ENCODE data around the gene RNU1-4. TPM values are rescaled to one million over a fixed set of nuclear protein-coding genes. Genes with fewer than 3 reads are reported as not detected.
"Not testable (repeated sequence)": the region's sequence is repeated elsewhere in the genome, so short reads cannot be mapped to it uniquely, and the experiment has no call there.

RNU1-4 gene
- polyA plus RNA-seq (2011; rRNA removed) (not detected in 2 replicates), polyA minus RNA-seq (2011; rRNA and poly(A)+ RNA removed) (55,674 and 68,724 TPM in 2 replicates)

DNA sequence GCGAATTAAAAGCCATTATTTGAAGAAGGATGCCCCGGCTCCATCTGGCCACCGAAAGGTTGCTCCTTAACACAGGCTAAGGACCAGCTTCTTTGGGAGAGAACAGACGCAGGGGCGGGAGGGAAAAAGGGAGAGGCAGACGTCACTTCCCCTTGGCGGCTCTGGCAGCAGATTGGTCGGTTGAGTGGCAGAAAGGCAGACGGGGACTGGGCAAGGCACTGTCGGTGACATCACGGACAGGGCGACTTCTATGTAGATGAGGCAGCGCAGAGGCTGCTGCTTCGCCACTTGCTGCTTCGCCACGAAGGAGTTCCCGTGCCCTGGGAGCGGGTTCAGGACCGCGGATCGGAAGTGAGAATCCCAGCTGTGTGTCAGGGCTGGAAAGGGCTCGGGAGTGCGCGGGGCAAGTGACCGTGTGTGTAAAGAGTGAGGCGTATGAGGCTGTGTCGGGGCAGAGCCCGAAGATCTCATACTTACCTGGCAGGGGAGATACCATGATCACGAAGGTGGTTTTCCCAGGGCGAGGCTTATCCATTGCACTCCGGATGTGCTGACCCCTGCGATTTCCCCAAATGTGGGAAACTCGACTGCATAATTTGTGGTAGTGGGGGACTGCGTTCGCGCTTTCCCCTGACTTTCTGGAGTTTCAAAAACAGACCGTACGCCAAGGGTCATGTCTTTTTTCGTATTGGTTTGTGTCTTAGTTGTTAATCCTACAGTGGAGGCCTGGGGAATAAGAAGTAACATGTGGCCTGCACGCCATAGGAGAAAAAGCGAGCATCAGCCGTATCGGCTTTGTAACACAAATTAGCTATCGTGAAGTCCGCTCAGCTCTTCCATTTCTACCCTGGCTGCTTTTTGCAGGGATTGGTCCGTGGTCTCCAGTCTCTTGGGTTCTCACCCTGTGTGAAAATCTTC, at the start of gene RNU1-4:
Gene RNU1-4, plus strand, starts transcription at position 470 of the 918 bp plus-strand sequence.
- DNase-seq (ENCODE audit: low read depth); H3K36me3 ChIP-seq (ENCODE audit: control insufficient read depth, insufficient read depth, low read length); H3K4me3 ChIP-seq (ENCODE audit: low read depth, low read length); H3K27me3 ChIP-seq (ENCODE audit: control insufficient read depth, insufficient read depth, low read length); POLR2A ChIA-PET; CTCF ChIA-PET: not testable (repeated sequence)

DNA sequence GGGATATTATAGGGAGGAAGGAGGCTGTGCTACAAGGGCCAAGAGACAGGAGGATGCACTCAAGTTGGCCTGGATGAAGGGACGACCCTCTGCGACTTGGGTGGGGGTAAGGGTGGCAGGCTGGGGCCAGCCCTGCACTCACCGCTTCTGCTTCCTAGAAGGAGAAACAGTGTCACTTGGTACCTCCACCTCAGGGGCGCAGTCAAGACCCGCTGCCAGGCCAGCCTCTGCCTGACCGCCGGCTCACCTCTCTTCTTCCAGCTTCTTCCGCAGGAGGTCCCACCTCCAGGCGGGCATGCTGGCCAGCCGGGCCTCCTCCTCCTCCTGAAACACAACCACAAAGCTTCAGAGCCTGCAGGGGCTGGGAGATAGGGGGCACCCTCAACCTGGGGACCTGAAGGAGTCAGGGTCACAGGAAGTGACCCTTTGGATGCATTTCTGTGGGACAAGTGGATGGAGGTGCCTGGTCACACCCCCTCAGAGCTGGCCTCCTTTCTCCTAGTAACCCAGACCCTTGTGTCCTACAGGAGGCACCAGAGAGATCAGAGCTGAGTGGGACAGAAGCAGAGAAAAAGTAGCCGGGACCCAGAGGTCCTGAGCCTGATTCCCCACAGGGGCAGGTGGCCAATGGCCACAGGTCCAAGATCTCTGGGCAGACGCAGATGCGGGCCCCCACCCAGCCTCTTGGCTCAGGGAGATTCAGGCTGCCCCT, 49.2 kb upstream of the RNU1-4 start:
- POLR2A ChIA-PET; H3K4me3 ChIP-seq (ENCODE audit: low read depth, low read length); DNase-seq (ENCODE audit: low read depth); H3K36me3 ChIP-seq (ENCODE audit: control insufficient read depth, insufficient read depth, low read length); H3K27me3 ChIP-seq (ENCODE audit: control insufficient read depth, insufficient read depth, low read length): not testable (repeated sequence)
- CTCF ChIA-PET: interaction anchor here (1.2 to 15.6 kb wide), 4 partner anchors 9 to 79 kb away, joined by 4 to 222 read pairs (median 4); no protein-coding TSS in a partner anchor

DNA sequence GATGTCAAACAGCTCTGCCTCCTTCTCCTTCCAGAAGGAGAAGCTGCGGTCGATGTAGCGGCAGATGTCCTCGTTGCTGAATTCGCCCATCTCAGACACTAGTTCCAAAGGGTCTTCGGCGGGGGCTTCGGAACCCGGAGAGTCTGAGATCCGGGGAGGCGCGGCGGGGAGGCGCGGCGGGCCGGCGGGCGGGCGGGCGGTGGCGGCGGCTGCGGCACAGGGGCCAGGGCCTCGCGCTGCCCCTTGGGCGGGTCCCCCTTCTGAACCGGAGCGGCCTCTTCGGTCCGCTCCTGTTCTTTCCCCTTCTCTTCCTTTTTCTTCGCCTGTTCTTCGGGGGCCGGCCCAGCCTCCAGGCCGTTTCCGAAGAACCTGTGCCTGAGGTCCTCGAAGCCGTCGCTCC, 48.0 kb upstream of the RNU1-4 start:
- H3K36me3 ChIP-seq (ENCODE audit: control insufficient read depth, insufficient read depth, low read length); H3K27me3 ChIP-seq (ENCODE audit: control insufficient read depth, insufficient read depth, low read length); H3K4me3 ChIP-seq (ENCODE audit: low read depth, low read length); DNase-seq (ENCODE audit: low read depth); POLR2A ChIA-PET: not testable (repeated sequence)
- CTCF ChIA-PET: interaction anchor here (0.6 to 15.6 kb wide), 5 partner anchors 8 to 212 kb away, joined by 4 to 222 read pairs (median 4); no protein-coding TSS in a partner anchor

GRCh38 chr1:16692717-16693448, 47.4 kb upstream of the RNU1-4 start:
- H3K27me3 ChIP-seq (ENCODE audit: control insufficient read depth, insufficient read depth, low read length); POLR2A ChIA-PET; H3K36me3 ChIP-seq (ENCODE audit: control insufficient read depth, insufficient read depth, low read length); DNase-seq (ENCODE audit: low read depth); H3K4me3 ChIP-seq (ENCODE audit: low read depth, low read length): not testable (repeated sequence)
- CTCF ChIA-PET: interaction anchor here (0.6 to 15.6 kb wide), 3 partner anchors 17 to 211 kb away, joined by 4 to 222 read pairs (median 4); no protein-coding TSS in a partner anchor

DNA sequence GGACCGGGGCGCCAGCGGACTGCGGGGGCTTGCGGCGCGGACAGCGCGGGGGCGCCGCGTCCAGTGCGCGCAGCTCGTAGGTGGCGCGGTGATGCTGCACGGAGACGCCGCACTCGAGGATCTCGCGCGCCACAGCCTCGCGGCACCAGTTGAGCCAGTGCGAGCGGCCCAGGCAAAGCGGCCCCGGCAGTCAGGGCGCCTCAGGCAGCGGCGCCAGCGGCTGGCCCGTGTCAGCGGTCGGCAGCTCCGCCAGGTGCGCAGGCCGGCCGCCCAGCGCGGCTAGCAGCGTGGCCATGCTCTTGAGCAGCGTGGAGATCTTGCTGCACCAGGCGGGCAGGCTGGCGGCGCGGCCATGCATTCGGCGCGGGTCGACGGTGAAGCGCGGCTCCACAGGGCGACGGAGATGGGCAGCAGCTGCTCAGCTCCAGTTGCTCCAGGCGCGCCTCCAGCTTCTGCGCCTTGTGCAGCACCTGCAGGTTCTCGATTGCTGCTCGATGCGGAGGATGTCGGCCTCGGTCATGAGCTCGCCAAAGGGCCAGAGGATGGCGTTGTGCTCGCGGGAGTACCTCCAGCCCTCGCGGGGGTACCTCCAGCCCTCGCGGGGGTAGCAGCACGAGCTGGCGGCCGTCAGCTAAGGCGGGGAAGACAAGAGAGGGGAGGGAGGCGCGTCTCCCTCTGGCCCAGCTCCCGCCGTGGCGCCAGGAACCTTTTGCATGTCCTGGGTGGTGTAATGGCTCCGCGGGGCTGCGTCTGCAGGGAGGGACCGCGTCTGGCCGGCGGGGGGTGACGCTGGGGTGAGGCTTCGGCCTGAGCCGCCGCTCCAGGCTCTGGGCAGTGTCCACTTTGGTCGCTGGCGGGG, 46.6 kb upstream of the RNU1-4 start:
- CTCF ChIA-PET: interaction anchor here (1.2 to 15.6 kb wide), 2 partner anchors 16 to 81 kb away, joined by 4 to 222 read pairs; no protein-coding TSS in a partner anchor
- H3K4me3 ChIP-seq (ENCODE audit: low read depth, low read length); H3K27me3 ChIP-seq (ENCODE audit: control insufficient read depth, insufficient read depth, low read length); DNase-seq (ENCODE audit: low read depth); H3K36me3 ChIP-seq (ENCODE audit: control insufficient read depth, insufficient read depth, low read length); POLR2A ChIA-PET: not testable (repeated sequence)

DNA sequence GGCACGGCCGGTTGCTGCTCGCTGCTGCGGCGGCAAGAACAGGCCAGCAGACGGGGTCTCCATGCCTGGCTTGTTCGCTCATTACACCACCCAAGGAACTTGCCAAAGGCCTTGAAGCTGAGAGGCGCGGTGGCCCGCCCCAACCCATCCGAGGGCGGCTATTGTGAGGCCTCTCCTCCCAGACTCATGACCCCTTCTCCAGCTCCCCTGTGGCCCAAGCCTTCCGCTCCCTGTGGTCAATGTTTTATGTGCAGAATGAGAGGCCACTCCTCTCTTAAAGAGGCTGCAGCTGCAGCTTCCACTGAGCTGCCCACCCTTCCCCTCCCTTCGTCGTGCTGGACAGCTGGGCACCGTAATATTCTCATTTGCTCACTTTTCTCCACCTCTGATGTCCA, 46.0 kb upstream of the RNU1-4 start:
- H3K27me3 ChIP-seq (ENCODE audit: control insufficient read depth, insufficient read depth, low read length); DNase-seq (ENCODE audit: low read depth); H3K36me3 ChIP-seq (ENCODE audit: control insufficient read depth, insufficient read depth, low read length); POLR2A ChIA-PET; H3K4me3 ChIP-seq (ENCODE audit: low read depth, low read length): not testable (repeated sequence)
- CTCF ChIA-PET: interaction anchor here (15.6 kb wide), 1 partner anchor 15 kb away, joined by 222 read pairs; no protein-coding TSS in a partner anchor

DNA sequence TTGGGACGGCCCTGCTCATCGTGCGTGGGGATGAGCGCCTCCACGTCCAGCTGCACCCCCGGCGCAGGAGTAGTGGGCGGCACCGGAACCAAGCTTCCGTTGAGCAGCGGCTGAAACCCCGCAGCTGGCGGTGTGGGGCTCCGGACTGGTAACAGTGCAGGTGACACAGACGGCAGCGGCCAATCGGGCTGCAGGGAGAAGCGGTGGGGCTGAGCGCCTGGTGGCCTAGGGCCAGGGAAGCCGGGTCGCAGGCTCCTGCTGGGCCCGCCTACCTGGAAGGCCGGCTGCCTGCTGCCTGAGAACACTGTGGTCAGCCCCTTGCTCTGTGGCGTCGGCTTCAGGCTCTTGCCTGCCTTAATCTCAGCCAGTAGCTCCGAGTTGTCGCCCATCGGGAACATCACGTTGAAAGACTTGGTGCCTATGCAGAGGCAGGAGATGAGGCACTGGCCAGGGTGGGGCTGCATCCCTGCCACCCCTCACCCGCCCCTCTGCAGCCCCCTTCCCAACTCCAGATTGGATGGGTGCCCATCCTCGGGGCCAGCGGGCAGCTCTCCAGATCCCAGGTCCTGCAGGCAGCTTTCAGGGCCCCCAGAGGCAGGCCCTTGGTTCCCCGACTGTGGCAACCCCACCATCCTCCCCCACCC, 43.7 kb upstream of the RNU1-4 start:
- H3K36me3 ChIP-seq (ENCODE audit: control insufficient read depth, insufficient read depth, low read length); POLR2A ChIA-PET; DNase-seq (ENCODE audit: low read depth); H3K27me3 ChIP-seq (ENCODE audit: control insufficient read depth, insufficient read depth, low read length); H3K4me3 ChIP-seq (ENCODE audit: low read depth, low read length): not testable (repeated sequence)
- CTCF ChIA-PET: interaction anchor here (1.2 to 15.6 kb wide), 2 partner anchors 9 to 13 kb away, joined by 4 to 222 read pairs; no protein-coding TSS in a partner anchor

GRCh38 chr1:16697152-16697551, 43.2 kb upstream of the RNU1-4 start:
- H3K4me3 ChIP-seq (ENCODE audit: low read depth, low read length); H3K36me3 ChIP-seq (ENCODE audit: control insufficient read depth, insufficient read depth, low read length); H3K27me3 ChIP-seq (ENCODE audit: control insufficient read depth, insufficient read depth, low read length); POLR2A ChIA-PET; DNase-seq (ENCODE audit: low read depth): not testable (repeated sequence)
- CTCF ChIA-PET: interaction anchor here (1.1 to 15.6 kb wide), 2 partner anchors 10 to 13 kb away, joined by 3 to 222 read pairs; no protein-coding TSS in a partner anchor

- H3K27me3 ChIP-seq (ENCODE audit: control insufficient read depth, insufficient read depth, low read length); H3K36me3 ChIP-seq (ENCODE audit: control insufficient read depth, insufficient read depth, low read length); H3K4me3 ChIP-seq (ENCODE audit: low read depth, low read length); POLR2A ChIA-PET; DNase-seq (ENCODE audit: low read depth): not testable (repeated sequence)
- CTCF ChIA-PET: interaction anchor here (0.7 to 15.6 kb wide), 5 partner anchors 8 to 87 kb away, joined by 3 to 222 read pairs (median 3); no protein-coding TSS in a partner anchor
These were observed 40.9 kb upstream of the RNU1-4 start for GRCh38 chr1:16699440-16699839.

- H3K36me3 ChIP-seq (ENCODE audit: control insufficient read depth, insufficient read depth, low read length); POLR2A ChIA-PET; H3K27me3 ChIP-seq (ENCODE audit: control insufficient read depth, insufficient read depth, low read length); H3K4me3 ChIP-seq (ENCODE audit: low read depth, low read length); DNase-seq (ENCODE audit: low read depth): not testable (repeated sequence)
- CTCF ChIA-PET: interaction anchor here (0.7 to 15.6 kb wide), 8 partner anchors 9 to 225 kb away, joined by 3 to 222 read pairs (median 4); no protein-coding TSS in a partner anchor
These were observed 40.0 kb upstream of the RNU1-4 start for GRCh38 chr1:16700138-16700895.

Data from BJ (cell line).